Suprapubic skin (tissue), 3 donors: ENCODE results near the gene ESPL1.

Experiments used
- CTCF ChIP-seq, 2 donors: fragments of 200-600 bp in 1 of 2; fragments of 450-650 bp in 1 of 2; sonication (generic) in 1 of 2; IDR thresholded peaks; one replicate each; pipeline ENCODE4 v1.5.1; 2016 to 2019; ENCODE audit warnings: antibody characterized with exemption in 2 of 2, mild to moderate bottlenecking in 1 of 2, moderate library complexity in 1 of 2
- POLR2AphosphoS5 ChIP-seq, 3 donors: sonication (generic); formaldehyde crosslinking; IDR thresholded peaks; one replicate each; pipeline ENCODE4 v1.6.1; 2017; ENCODE audit warnings: antibody characterized with exemption in 3 of 3

- TF ChIP-seq CTCF (IDR thresholded peaks at IDR 0.05) (no peak), POLR2AphosphoS5 (IDR thresholded peaks at IDR 0.05) (no peak)
These were observed 20.2 kb downstream of the ESPL1 start for GRCh38 chr12:53288322-53288721.
